ENCODE results near the gene NELL2.

Gene NELL2

DNA sequence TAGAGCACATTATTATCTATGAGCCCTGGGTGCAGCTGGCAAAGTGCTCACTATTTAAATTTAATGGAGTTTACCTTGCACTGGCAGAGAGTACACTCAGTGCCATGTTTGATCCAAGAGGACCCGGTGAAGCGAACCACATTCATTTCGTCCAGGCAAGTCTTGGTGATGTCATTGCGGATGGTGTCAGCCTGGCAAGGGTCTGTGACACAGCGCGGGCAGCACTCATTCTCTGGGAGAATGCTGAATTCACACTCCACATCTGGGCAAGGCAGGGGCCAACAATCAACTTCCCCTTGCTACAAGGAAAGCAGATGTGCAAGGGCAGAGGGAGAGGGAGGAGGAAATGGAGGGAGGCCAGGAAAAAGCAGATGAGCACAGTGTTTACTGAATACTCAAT is 356.2 kb downstream of the NELL2 start:
- WGBS, 2 donors (ENCODE audit: extremely low coverage in 2 of 2, insufficient read length in 2 of 2, insufficient replicate concordance in 1 of 2): no CpG with 5 or more reads among the region's 6 CpGs
- Histone ChIP-seq H2BK5ac (ENCODE audit: low read length) (no peak overlapping the region), H2BK120ac (ENCODE audit: low read depth, low read length) (no peak overlapping the region), H3K9me3 (replicated peaks in 1 of 2; ENCODE audit: control insufficient read depth in 2 of 2, insufficient read depth in 1 of 2, low read depth in 1 of 2, low read length in 2 of 2) (peaks cover 0 to 9% of the 10 kb centered on the region in 2 donors), H3K4me1 (ENCODE audit: control insufficient read depth in 2 of 2, insufficient read depth in 1 of 2, low read depth in 1 of 2, low read length in 2 of 2) (no peaks in the 10 kb centered on the region), H3K36me3 (replicated peaks in 1 of 2; ENCODE audit: control insufficient read depth in 2 of 2, insufficient read depth in 2 of 2, low read length in 2 of 2) (peaks cover 8 to 67% of the 10 kb centered on the region in 2 donors), H3K27ac (replicated peaks; ENCODE audit: low read length) (no peak overlapping the region), H4K91ac (ENCODE audit: low read depth, low read length, poor library complexity) (no peak overlapping the region), H3K23ac (ENCODE audit: low read depth, low read length, poor library complexity) (no peak overlapping the region), H3K14ac (ENCODE audit: low read length) (no peak overlapping the region), H3K4ac (ENCODE audit: low read length) (no peak overlapping the region), H2BK12ac (ENCODE audit: low read length) (no peak overlapping the region), H2AK5ac (ENCODE audit: low read depth, low read length) (no peak overlapping the region), H3K18ac (ENCODE audit: low read length) (no peak overlapping the region), H3K4me2 (ENCODE audit: insufficient read depth, low read length, poor library complexity, severe bottlenecking) (no peak overlapping the region), H3K27me3 (ENCODE audit: control insufficient read depth in 3 of 3, insufficient read depth in 3 of 3, low read depth in 1 of 3, low read length in 3 of 3) (no peaks in the 10 kb centered on the region), H3K79me1 (ENCODE audit: low read depth, low read length) (no peaks in the 10 kb centered on the region), H2AFZ (ENCODE audit: low read length) (no peak overlapping the region), H4K8ac (ENCODE audit: low read depth, low read length) (no peak overlapping the region), H2BK15ac (ENCODE audit: low read length) (no peak overlapping the region), H3K4me3 (ENCODE audit: low read length in 2 of 2) (no peak overlapping the region), H3K9ac (ENCODE audit: low read depth, low read length, poor library complexity) (no peak overlapping the region)
- no peak for DNase-seq (ENCODE audit: low spot score)

DNA sequence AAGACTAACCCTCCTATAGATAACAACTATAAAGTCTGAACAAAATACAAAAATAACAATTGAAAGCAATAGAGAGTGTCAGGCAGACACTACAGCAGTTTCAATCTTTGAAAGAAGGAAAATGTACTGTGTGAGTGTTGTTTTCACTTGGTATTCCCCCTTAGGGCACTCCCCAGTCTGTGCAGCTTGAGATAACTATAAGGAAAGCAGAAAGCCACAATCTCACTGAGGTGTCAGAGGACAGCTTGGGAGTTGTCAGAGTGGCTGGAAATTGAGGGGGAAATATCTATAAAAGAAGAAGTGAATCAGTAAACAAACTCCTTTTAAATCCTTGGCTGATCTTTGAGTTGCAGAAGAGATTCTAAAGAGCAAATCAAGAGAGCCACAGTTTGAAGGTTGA is 364.8 kb downstream of the NELL2 start:
- DNase-seq (ENCODE audit: low spot score): no peak
- no peak overlapping the region for H3K14ac ChIP-seq (ENCODE audit: low read length)

DNA sequence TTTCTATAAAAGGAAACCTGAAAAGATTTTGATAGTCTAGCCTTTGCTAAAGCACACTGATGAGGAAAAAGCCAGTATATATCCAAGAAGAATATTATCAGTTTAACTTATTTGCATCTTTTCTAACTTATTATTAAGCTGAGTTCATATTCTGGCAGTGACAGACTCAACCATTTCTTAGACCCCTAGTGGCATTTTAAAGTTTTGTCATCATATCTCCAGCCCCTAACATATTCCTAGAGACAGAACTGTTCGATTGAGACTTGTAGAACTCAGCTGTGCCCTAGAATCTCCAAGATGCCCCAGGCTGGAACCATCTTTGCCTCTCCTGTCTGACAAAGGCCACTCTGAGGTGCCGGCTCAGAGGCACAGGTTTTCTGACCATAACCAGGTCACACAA is 365.6 kb downstream of the NELL2 start:
- DNase-seq (ENCODE audit: low spot score): no peak
- Histone ChIP-seq H3K14ac (ENCODE audit: low read length) (no peak overlapping the region), H2BK5ac (ENCODE audit: low read length) (no peak overlapping the region), H4K8ac (ENCODE audit: low read depth, low read length) (no peak overlapping the region), H2BK120ac (ENCODE audit: low read depth, low read length) (no peak overlapping the region), H3K27ac (replicated peaks; ENCODE audit: low read length) (no peak overlapping the region), H3K4me3 (ENCODE audit: low read length in 2 of 2) (no peak overlapping the region), H3K4me2 (ENCODE audit: insufficient read depth, low read length, poor library complexity, severe bottlenecking) (no peak overlapping the region), H3K27me3 (ENCODE audit: control insufficient read depth in 3 of 3, insufficient read depth in 3 of 3, low read depth in 1 of 3, low read length in 3 of 3) (no peaks in the 10 kb centered on the region), H2BK15ac (ENCODE audit: low read length) (no peak overlapping the region), H3K23ac (ENCODE audit: low read depth, low read length, poor library complexity) (no peak overlapping the region), H3K79me1 (ENCODE audit: low read depth, low read length) (no peaks in the 10 kb centered on the region), H3K4ac (ENCODE audit: low read length) (no peak overlapping the region), H4K91ac (ENCODE audit: low read depth, low read length, poor library complexity) (no peak overlapping the region), H2AFZ (ENCODE audit: low read length) (no peak overlapping the region), H2BK12ac (ENCODE audit: low read length) (no peak overlapping the region), H3K18ac (ENCODE audit: low read length) (no peak overlapping the region), H3K9me3 (replicated peaks in 1 of 2; ENCODE audit: control insufficient read depth in 2 of 2, insufficient read depth in 1 of 2, low read depth in 1 of 2, low read length in 2 of 2) (peaks cover 0 to 4% of the 10 kb centered on the region in 2 donors), H3K4me1 (ENCODE audit: control insufficient read depth in 2 of 2, insufficient read depth in 1 of 2, low read depth in 1 of 2, low read length in 2 of 2) (peaks cover 4 to 6% of the 10 kb centered on the region in 2 donors), H2AK5ac (ENCODE audit: low read depth, low read length) (no peak overlapping the region), H3K36me3 (replicated peaks in 1 of 2; ENCODE audit: control insufficient read depth in 2 of 2, insufficient read depth in 2 of 2, low read length in 2 of 2) (peaks cover 0 to 54% of the 10 kb centered on the region in 2 donors), H3K9ac (ENCODE audit: low read depth, low read length, poor library complexity) (no peak overlapping the region)
- WGBS, 2 donors (ENCODE audit: extremely low coverage in 2 of 2, insufficient read length in 2 of 2, insufficient replicate concordance in 1 of 2): no CpG with 5 or more reads among the region's 2 CpGs

More for the DNA sequence above, 364.8 kb downstream of the NELL2 start:
- Histone ChIP-seq H3K9me3 (replicated peaks in 1 of 2; ENCODE audit: control insufficient read depth in 2 of 2, insufficient read depth in 1 of 2, low read depth in 1 of 2, low read length in 2 of 2) (peaks cover 0 to 4% of the 10 kb centered on the region in 2 donors), H3K36me3 (replicated peaks in 1 of 2; ENCODE audit: control insufficient read depth in 2 of 2, insufficient read depth in 2 of 2, low read length in 2 of 2) (peaks cover 0 to 59% of the 10 kb centered on the region in 2 donors), H2BK12ac (ENCODE audit: low read length) (no peak overlapping the region), H3K4ac (ENCODE audit: low read length) (no peak overlapping the region), H3K27ac (replicated peaks; ENCODE audit: low read length) (no peak overlapping the region), H2AFZ (ENCODE audit: low read length) (no peak overlapping the region), H3K4me3 (ENCODE audit: low read length in 2 of 2) (no peak overlapping the region), H3K4me1 (ENCODE audit: control insufficient read depth in 2 of 2, insufficient read depth in 1 of 2, low read depth in 1 of 2, low read length in 2 of 2) (peaks cover 4% of the 10 kb centered on the region in 2 donors), H2AK5ac (ENCODE audit: low read depth, low read length) (no peak overlapping the region), H3K79me1 (ENCODE audit: low read depth, low read length) (no peaks in the 10 kb centered on the region), H2BK120ac (ENCODE audit: low read depth, low read length) (no peak overlapping the region), H4K8ac (ENCODE audit: low read depth, low read length) (no peak overlapping the region), H3K4me2 (ENCODE audit: insufficient read depth, low read length, poor library complexity, severe bottlenecking) (no peak overlapping the region), H3K9ac (ENCODE audit: low read depth, low read length, poor library complexity) (no peak overlapping the region), H2BK15ac (ENCODE audit: low read length) (no peak overlapping the region), H4K91ac (ENCODE audit: low read depth, low read length, poor library complexity) (no peak overlapping the region), H3K23ac (ENCODE audit: low read depth, low read length, poor library complexity) (no peak overlapping the region), H3K27me3 (ENCODE audit: control insufficient read depth in 3 of 3, insufficient read depth in 3 of 3, low read depth in 1 of 3, low read length in 3 of 3) (no peaks in the 10 kb centered on the region), H3K18ac (ENCODE audit: low read length) (no peak overlapping the region), H2BK5ac (ENCODE audit: low read length) (no peak overlapping the region)

DNA sequence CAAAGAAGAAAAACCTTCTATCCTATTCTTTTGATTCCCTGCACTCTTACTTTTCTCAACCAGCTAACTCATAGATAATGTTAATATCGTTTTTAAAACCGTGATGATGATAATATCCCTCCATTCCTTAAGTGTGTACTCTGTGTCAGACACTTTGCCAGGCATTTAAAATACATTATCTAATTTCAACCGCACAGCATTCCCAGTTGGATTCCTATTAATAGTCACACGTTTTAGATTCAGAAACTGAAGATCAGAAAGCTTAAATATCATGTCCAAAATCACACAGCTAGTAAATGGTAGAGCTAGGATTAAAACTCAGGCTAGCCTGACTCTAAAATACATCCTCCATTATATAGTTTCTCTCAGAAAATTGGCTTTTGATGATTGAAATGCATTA is 366.0 kb downstream of the NELL2 start:
- Histone ChIP-seq H3K27me3 (ENCODE audit: control insufficient read depth in 3 of 3, insufficient read depth in 3 of 3, low read depth in 1 of 3, low read length in 3 of 3) (no peaks in the 10 kb centered on the region), H2BK15ac (ENCODE audit: low read length) (no peak overlapping the region), H3K4me3 (ENCODE audit: low read length in 2 of 2) (no peak overlapping the region), H3K4me2 (ENCODE audit: insufficient read depth, low read length, poor library complexity, severe bottlenecking) (no peak overlapping the region), H3K14ac (ENCODE audit: low read length) (no peak overlapping the region), H2BK120ac (ENCODE audit: low read depth, low read length) (no peak overlapping the region), H3K27ac (replicated peaks; ENCODE audit: low read length) (no peak overlapping the region), H4K91ac (ENCODE audit: low read depth, low read length, poor library complexity) (no peak overlapping the region), H2AK5ac (ENCODE audit: low read depth, low read length) (no peak overlapping the region), H3K9me3 (replicated peaks in 1 of 2; ENCODE audit: control insufficient read depth in 2 of 2, insufficient read depth in 1 of 2, low read depth in 1 of 2, low read length in 2 of 2) (peaks cover 0 to 4% of the 10 kb centered on the region in 2 donors), H2BK12ac (ENCODE audit: low read length) (no peak overlapping the region), H3K79me1 (ENCODE audit: low read depth, low read length) (no peaks in the 10 kb centered on the region), H3K4ac (ENCODE audit: low read length) (no peak overlapping the region), H4K8ac (ENCODE audit: low read depth, low read length) (no peak overlapping the region), H2BK5ac (ENCODE audit: low read length) (no peak overlapping the region), H3K9ac (ENCODE audit: low read depth, low read length, poor library complexity) (no peak overlapping the region), H2AFZ (ENCODE audit: low read length) (no peak overlapping the region), H3K4me1 (ENCODE audit: control insufficient read depth in 2 of 2, insufficient read depth in 1 of 2, low read depth in 1 of 2, low read length in 2 of 2) (peaks cover 4 to 6% of the 10 kb centered on the region in 2 donors), H3K36me3 (replicated peaks in 1 of 2; ENCODE audit: control insufficient read depth in 2 of 2, insufficient read depth in 2 of 2, low read length in 2 of 2) (peaks cover 0 to 54% of the 10 kb centered on the region in 2 donors), H3K18ac (ENCODE audit: low read length) (no peak overlapping the region), H3K23ac (ENCODE audit: low read depth, low read length, poor library complexity) (no peak overlapping the region)
- DNase-seq (ENCODE audit: low spot score): no peak
- WGBS, 2 donors (ENCODE audit: extremely low coverage in 2 of 2, insufficient read length in 2 of 2, insufficient replicate concordance in 1 of 2): no CpG with 5 or more reads among the region's 4 CpGs
